PC-9 (cell line): ENCODE results near the gene MSL2. TPM values are rescaled to one million over a fixed set of nuclear protein-coding genes. Genes with fewer than 3 reads are reported as not detected.
A peak's percentile ranks its signal among the peaks of the same experiment; 100 is the strongest.

ENCODE experiments used
- Bru-seq: library from RNA; stranded (reverse); fragments of 400-500 nt; gene quantifications from one replicate; lab custom pipeline; 2021; lab: Mats Ljungman, UMichigan
- BruChase-seq, 2 experiments: library from RNA; stranded (reverse); fragments of 400-500 nt; gene quantifications; one replicate each; lab custom pipeline; 2021; lab: Mats Ljungman, UMichigan
- BruUV-seq: library from RNA; stranded (reverse); fragments of 400-500 nt; replicated peaks from 2 replicates; lab custom pipeline; 2021; lab: Mats Ljungman, UMichigan
- CTCF ChIA-PET: fragments of 300-600 bp; sonication (Branson Sonifier 250); formaldehyde crosslinking; loops from one replicate; lab custom pipeline; 2022; ENCODE audit warnings: antibody characterized with exemption; lab: Charles Lee
- POLR2A ChIA-PET: fragments of 300-600 bp; sonication (Branson Sonifier 250); formaldehyde crosslinking; loops from one replicate; lab custom pipeline; 2022; ENCODE audit warnings: antibody characterized with exemption; ENCODE audit not compliant: unreplicated experiment; lab: Charles Lee
- DNase-seq, 2 experiments: peaks; one replicate each; pipeline versions ENCODE4 v3.0.0 to v3.0.0-alpha.2; 2015 to 2022; ENCODE audit warnings: mixed read lengths in 1 of 2
- H2AFZ ChIP-seq: fragments of 200-600 bp; sonication (generic); 2 replicates; pipeline ENCODE4 v1.8.1; 2017; ENCODE audit warnings: antibody characterized with exemption
- H3F3A ChIP-seq: fragments of 200-600 bp; sonication (generic); 2 replicates; pipeline ENCODE4 v1.8.1; 2017; ENCODE audit warnings: antibody characterized with exemption, mild to moderate bottlenecking, low read depth; ENCODE audit not compliant: insufficient read depth
- H3K27ac ChIP-seq: fragments of 200-600 bp; sonication (generic); 2 replicates; pipeline ENCODE4 v1.6.1; 2016; ENCODE audit warnings: mixed run types
- H3K27me3 ChIP-seq: fragments of 200-600 bp; sonication (generic); 2 replicates; pipeline ENCODE4 v1.6.1; 2016; ENCODE audit warnings: low read depth, mixed run types; ENCODE audit not compliant: insufficient read depth
- H3K36me3 ChIP-seq: fragments of 200-600 bp; sonication (generic); 2 replicates; pipeline ENCODE4 v1.6.1; 2016; ENCODE audit warnings: low read depth, mixed run types
- H3K4me1 ChIP-seq: fragments of 200-600 bp; sonication (generic); replicated peaks from 2 replicates; pipeline ENCODE4 v1.6.1; 2016; ENCODE audit warnings: mixed run types; ENCODE audit not compliant: insufficient read depth
- H3K4me2 ChIP-seq: fragments of 200-600 bp; sonication (generic); 2 replicates; pipeline ENCODE4 v1.6.1; 2017; ENCODE audit warnings: mixed run types
- H3K4me3 ChIP-seq: fragments of 200-600 bp; sonication (generic); 2 replicates; pipeline ENCODE4 v1.6.1; 2016; ENCODE audit warnings: mixed run types
- H3K79me2 ChIP-seq: fragments of 200-600 bp; sonication (generic); 2 replicates; pipeline ENCODE4 v1.6.1; 2017; ENCODE audit warnings: low read depth, mixed run types
- H3K9me2 ChIP-seq: fragments of 200-600 bp; sonication (generic); 2 replicates; pipeline ENCODE4 v1.8.1; 2017; ENCODE audit warnings: mild to moderate bottlenecking; ENCODE audit not compliant: insufficient read depth
- H3K9me3 ChIP-seq: fragments of 200-600 bp; sonication (generic); 2 replicates; pipeline ENCODE4 v1.8.1; 2016; ENCODE audit warnings: low read depth; ENCODE audit not compliant: insufficient read depth
- H4K20me1 ChIP-seq: fragments of 200-600 bp; sonication (generic); 2 replicates; pipeline ENCODE4 v1.8.1; 2017; ENCODE audit not compliant: insufficient read depth
- EZH2 ChIP-seq: fragments of 200-600 bp; sonication (generic); IDR thresholded peaks from 2 replicates; pipeline ENCODE4 v1.8.0; 2017; ENCODE audit warnings: antibody characterized with exemption, low read depth
- intact Hi-C: fragments of 100-400 bp; cut with micrococcal nuclease; formaldehyde crosslinking; loops from one replicate; pipeline ENCODE4 v1.10.0; 2022; ENCODE audit not compliant: unreplicated experiment
- long read RNA-seq: library from polyadenylated mRNA; stranded (forward); transcript quantifications from one replicate; pipeline ENCODE4 v2.0.0, GENCODE V29; 2022
- total RNA-seq: library from RNA; stranded (reverse); gene quantifications from 2 replicates; pipeline ENCODE4 v1.2.3, GENCODE V29; 2021
- TF ChIP-seq, protein P1 (sequence below): fragments of 200-600 bp; sonication (generic); conservative IDR thresholded peaks from 2 replicates; pipeline ENCODE4 v1.6.1; 2017; ENCODE audit warnings: mixed run types, antibody characterized with exemption, mild to moderate bottlenecking, moderate library complexity

MSL2 gene, protein sequence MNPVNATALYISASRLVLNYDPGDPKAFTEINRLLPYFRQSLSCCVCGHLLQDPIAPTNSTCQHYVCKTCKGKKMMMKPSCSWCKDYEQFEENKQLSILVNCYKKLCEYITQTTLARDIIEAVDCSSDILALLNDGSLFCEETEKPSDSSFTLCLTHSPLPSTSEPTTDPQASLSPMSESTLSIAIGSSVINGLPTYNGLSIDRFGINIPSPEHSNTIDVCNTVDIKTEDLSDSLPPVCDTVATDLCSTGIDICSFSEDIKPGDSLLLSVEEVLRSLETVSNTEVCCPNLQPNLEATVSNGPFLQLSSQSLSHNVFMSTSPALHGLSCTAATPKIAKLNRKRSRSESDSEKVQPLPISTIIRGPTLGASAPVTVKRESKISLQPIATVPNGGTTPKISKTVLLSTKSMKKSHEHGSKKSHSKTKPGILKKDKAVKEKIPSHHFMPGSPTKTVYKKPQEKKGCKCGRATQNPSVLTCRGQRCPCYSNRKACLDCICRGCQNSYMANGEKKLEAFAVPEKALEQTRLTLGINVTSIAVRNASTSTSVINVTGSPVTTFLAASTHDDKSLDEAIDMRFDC
- total RNA-seq: 31.1 and 34.1 TPM in 2 replicates
- percentile 96 among the genes with signal in this experiment for Bru-seq, nascent RNA
- percentile 96 among the genes with signal in this experiment for BruChase-seq, experiment 1, labeled RNA remaining after a 2-hour chase
- percentile 85 among the genes with signal in this experiment for BruChase-seq, experiment 2, labeled RNA remaining after a 6-hour chase
- long read RNA-seq, full-length matches to known transcripts: 11 of 18 reads
- long read RNA-seq, partial matches to known transcripts: 0 of 18 reads
- long read RNA-seq, other reads (novel, unspliced or antisense): 7 of 18 reads

DNA sequence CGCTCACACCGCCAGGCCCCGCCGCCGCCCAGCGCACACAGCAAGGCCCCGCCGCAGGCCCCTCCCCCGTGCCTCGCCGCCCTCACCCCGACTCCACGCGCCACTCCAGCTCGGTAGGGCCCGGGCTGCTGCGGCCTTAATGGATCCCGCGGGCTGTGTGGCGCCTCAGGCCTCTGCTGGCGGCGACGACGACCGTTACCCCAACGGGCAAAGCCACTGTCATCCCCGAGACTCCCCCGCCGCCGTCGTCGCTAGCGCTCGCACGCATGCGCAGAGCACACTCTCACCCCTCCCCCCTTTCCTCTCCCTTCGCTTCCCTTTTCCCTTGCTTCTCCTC is at the start of gene MSL2:
Gene MSL2, minus strand, starts transcription at position 272 of the 337 bp plus-strand sequence. CDS start 1,222 bp downstream, outside the sequence.
- H2AFZ ChIP-seq: peak within 1 kb of the TSS; percentile 86
- BruUV-seq: no TSS peak
- peak within 1 kb of the TSS; percentile 97 for H3K4me2 ChIP-seq
- no peaks in the 10 kb centered on the region for H3K9me2 ChIP-seq
- peaks cover 54% of the 10 kb centered on the region for H3K79me2 ChIP-seq
- H3K4me3 ChIP-seq: peak within 1 kb of the TSS; percentile 84
- no peaks in the 10 kb centered on the region for H3K27me3 ChIP-seq
- H3K9me3 ChIP-seq: 0 out of 2 replicates have a peak, but pooled peaks cover 6% of the 10 kb centered on the region
- H3K4me1 ChIP-seq: peaks cover 36% of the 10 kb centered on the region
- TF ChIP-seq, protein P1, sequence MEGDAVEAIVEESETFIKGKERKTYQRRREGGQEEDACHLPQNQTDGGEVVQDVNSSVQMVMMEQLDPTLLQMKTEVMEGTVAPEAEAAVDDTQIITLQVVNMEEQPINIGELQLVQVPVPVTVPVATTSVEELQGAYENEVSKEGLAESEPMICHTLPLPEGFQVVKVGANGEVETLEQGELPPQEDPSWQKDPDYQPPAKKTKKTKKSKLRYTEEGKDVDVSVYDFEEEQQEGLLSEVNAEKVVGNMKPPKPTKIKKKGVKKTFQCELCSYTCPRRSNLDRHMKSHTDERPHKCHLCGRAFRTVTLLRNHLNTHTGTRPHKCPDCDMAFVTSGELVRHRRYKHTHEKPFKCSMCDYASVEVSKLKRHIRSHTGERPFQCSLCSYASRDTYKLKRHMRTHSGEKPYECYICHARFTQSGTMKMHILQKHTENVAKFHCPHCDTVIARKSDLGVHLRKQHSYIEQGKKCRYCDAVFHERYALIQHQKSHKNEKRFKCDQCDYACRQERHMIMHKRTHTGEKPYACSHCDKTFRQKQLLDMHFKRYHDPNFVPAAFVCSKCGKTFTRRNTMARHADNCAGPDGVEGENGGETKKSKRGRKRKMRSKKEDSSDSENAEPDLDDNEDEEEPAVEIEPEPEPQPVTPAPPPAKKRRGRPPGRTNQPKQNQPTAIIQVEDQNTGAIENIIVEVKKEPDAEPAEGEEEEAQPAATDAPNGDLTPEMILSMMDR: no peak
- TF ChIP-seq EZH2: no peak
- CTCF ChIA-PET: interaction anchor here (1.4 kb wide), 1 partner anchor 556 kb away, joined by 4 read pairs; the partner anchor contains the start of gene STAG1
- intact Hi-C loops: loop anchor here (1.0 to 10.0 kb wide), 7 partner anchors 44 to 557 kb away; partner anchors contain the start of genes PCCB and STAG1
- H3F3A ChIP-seq: peaks cover 16% of the 10 kb centered on the region
- H3K36me3 ChIP-seq: 0 out of 2 replicates have a peak, but pooled peaks cover 4% of the 10 kb centered on the region
- H3K27ac ChIP-seq: peak within 1 kb of the TSS; percentile 95
- peaks cover 42% of the 10 kb centered on the region for H4K20me1 ChIP-seq
- DNase-seq: no peak
- POLR2A ChIA-PET: interaction anchor here (0.5 to 1.0 kb wide), 12 partner anchors 9 to 798 kb away, joined by 3 to 30 read pairs (median 6); partner anchors contain the start of gene NCK1

DNA sequence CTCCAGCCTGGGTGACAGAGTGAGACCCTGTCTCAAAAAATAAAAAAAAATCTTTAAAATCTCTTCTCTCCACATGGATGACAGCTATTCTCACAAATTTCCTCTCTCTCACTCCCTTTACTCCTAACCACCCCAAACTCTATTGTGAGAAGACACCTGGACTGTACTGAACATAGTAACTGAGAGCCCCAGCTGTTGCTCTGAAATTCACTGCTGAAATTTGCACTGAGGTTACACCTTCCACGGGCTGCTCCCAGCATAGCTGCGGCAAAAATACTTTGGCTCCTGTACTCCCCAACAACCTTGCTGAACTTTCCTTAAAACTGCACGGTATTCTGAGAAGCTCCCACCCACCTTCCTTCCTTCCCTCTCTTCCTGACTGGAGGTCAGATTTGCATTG is 49.6 kb upstream of the MSL2 start:
- H3K36me3 ChIP-seq: no peaks in the 10 kb centered on the region
- no TSS peak for BruUV-seq
- H3K27ac ChIP-seq: no peak overlapping the region
- H3K4me3 ChIP-seq: no peak overlapping the region
- H3K27me3 ChIP-seq: no peaks in the 10 kb centered on the region
- DNase-seq: no peak
- ChIA-PET CTCF (no interaction called here), POLR2A (no interaction called here)
- no peaks in the 10 kb centered on the region for H4K20me1 ChIP-seq
- TF ChIP-seq, protein P1: no peak
- no peak for TF ChIP-seq EZH2
- H3F3A ChIP-seq: peaks cover 17% of the 10 kb centered on the region
- no peak overlapping the region for H2AFZ ChIP-seq
- H3K4me1 ChIP-seq: peaks cover 17% of the 10 kb centered on the region
- H3K4me2 ChIP-seq: no peak overlapping the region
- no peaks in the 10 kb centered on the region for H3K9me3 ChIP-seq
- no peaks in the 10 kb centered on the region for H3K9me2 ChIP-seq
- intact Hi-C loops: no loop called here
- no peaks in the 10 kb centered on the region; the same call in 1 of the 2 replicates for H3K79me2 ChIP-seq

DNA sequence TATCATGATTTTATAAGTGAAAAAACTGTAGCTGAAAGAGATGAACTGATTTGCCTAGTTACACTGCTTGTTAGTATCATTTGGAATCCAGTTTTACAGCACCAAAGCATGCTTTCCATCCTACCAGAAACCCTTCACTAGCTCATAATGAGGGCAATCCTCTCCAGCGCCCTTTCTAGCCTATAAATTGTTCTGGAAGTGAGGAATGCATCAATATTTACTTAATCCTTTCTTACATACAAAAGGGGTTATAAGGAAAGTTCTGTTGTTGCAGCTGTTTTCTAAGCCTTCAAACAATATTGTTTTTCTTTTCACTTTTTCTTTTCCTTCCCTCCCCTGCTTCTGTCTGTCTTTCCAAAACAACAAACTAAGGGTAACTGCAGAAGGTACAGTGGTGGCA is 43.0 kb upstream of the MSL2 start:
- no TSS peak for BruUV-seq
- Histone ChIP-seq H3F3A (no peaks in the 10 kb centered on the region), H3K4me2 (no peak overlapping the region), H3K79me2 (no peaks in the 10 kb centered on the region), H3K27me3 (no peaks in the 10 kb centered on the region), H4K20me1 (no peaks in the 10 kb centered on the region), H3K36me3 (no peaks in the 10 kb centered on the region), H3K4me1 (no peaks in the 10 kb centered on the region), H3K4me3 (no peak overlapping the region), H2AFZ (no peak overlapping the region), H3K9me3 (no peaks in the 10 kb centered on the region), H3K9me2 (no peaks in the 10 kb centered on the region), H3K27ac (no peak overlapping the region)
- no peak for DNase-seq
- intact Hi-C loops: no loop called here
- ChIA-PET POLR2A (no interaction called here), CTCF (no interaction called here)
- no peak for TF ChIP-seq EZH2
- TF ChIP-seq, protein P1: no peak
